ENCODE results near the gene PRKD1.

Gene PRKD1

DNA sequence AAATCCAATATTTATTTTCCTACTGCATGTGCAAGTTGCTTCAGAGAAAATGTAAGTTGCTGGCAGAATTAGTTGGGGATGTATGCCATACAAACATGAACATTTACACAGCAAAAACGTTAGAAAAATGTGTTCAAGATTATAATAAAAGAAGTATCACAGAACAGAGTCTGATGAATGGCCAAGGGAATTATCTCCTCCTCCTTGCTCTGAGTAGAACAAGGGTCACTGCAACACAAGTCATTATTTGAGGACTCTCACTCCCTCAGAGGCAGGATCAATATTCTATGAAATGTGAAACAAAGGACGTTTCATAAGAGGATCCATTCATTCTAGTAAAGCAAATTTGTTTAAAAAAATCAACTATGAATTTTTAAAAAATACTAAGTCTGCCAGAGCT, 177.8 kb downstream of the PRKD1 start:
- no peaks in the 10 kb centered on the region for H4K20me1 ChIP-seq (ENCODE audit: insufficient read depth, low read length, poor library complexity, severe bottlenecking)
- no peak for TF ChIP-seq CTCF (conservative IDR thresholded peaks at IDR 0.05; ENCODE audit: low read length)
- TF ChIP-seq EZH2phosphoT487 (IDR thresholded peaks at IDR 0.05; ENCODE audit: borderline replicate concordance): no peak
- no peak overlapping the region for H3K4me2 ChIP-seq (ENCODE audit: low read depth, low read length, poor library complexity, severe bottlenecking)
- no peaks in the 10 kb centered on the region for H3K4me1 ChIP-seq (ENCODE audit: insufficient read depth, low read length, poor library complexity, severe bottlenecking)
- H3K9me3 ChIP-seq (ENCODE audit: insufficient read depth, low read depth, low read length): no peaks in the 10 kb centered on the region
- no peaks in the 10 kb centered on the region for H3K79me2 ChIP-seq (ENCODE audit: insufficient read depth, low read length)
- H3K9ac ChIP-seq (ENCODE audit: low read depth, low read length, poor library complexity, severe bottlenecking): no peak overlapping the region
- H3F3A ChIP-seq (ENCODE audit: low read depth): no peaks in the 10 kb centered on the region
- no peaks in the 10 kb centered on the region for H3K36me3 ChIP-seq (ENCODE audit: insufficient read depth, low read length)
- H2AFZ ChIP-seq (ENCODE audit: low read length): no peak overlapping the region
- no peaks in the 10 kb centered on the region for H3K9me2 ChIP-seq (replicated peaks; ENCODE audit: low read depth, low read length)
- no peak overlapping the region for H3K4me3 ChIP-seq (ENCODE audit: low read length, poor library complexity, severe bottlenecking)
- no peaks in the 10 kb centered on the region for H3K27me3 ChIP-seq (ENCODE audit: insufficient read depth, low read length, poor library complexity, severe bottlenecking)

GRCh38 chr14:29749327-29749726, 178.3 kb downstream of the PRKD1 start:
- no peak overlapping the region for H3K4me3 ChIP-seq (ENCODE audit: low read length, poor library complexity, severe bottlenecking)
- H3K27me3 ChIP-seq (ENCODE audit: insufficient read depth, low read length, poor library complexity, severe bottlenecking): no peaks in the 10 kb centered on the region
- H3K4me1 ChIP-seq (ENCODE audit: insufficient read depth, low read length, poor library complexity, severe bottlenecking): no peaks in the 10 kb centered on the region
- no peaks in the 10 kb centered on the region for H3K9me2 ChIP-seq (replicated peaks; ENCODE audit: low read depth, low read length)
- TF ChIP-seq CTCF (conservative IDR thresholded peaks at IDR 0.05; ENCODE audit: low read length): no peak
- no peak for TF ChIP-seq EZH2phosphoT487 (IDR thresholded peaks at IDR 0.05; ENCODE audit: borderline replicate concordance)
- H3F3A ChIP-seq (ENCODE audit: low read depth): no peaks in the 10 kb centered on the region
- H3K9me3 ChIP-seq (ENCODE audit: insufficient read depth, low read depth, low read length): no peaks in the 10 kb centered on the region
- no peak overlapping the region for H3K9ac ChIP-seq (ENCODE audit: low read depth, low read length, poor library complexity, severe bottlenecking)
- H3K4me2 ChIP-seq (ENCODE audit: low read depth, low read length, poor library complexity, severe bottlenecking): no peak overlapping the region
- no peak overlapping the region for H2AFZ ChIP-seq (ENCODE audit: low read length)
- no peaks in the 10 kb centered on the region for H3K36me3 ChIP-seq (ENCODE audit: insufficient read depth, low read length)
- H4K20me1 ChIP-seq (ENCODE audit: insufficient read depth, low read length, poor library complexity, severe bottlenecking): no peaks in the 10 kb centered on the region
- H3K79me2 ChIP-seq (ENCODE audit: insufficient read depth, low read length): no peaks in the 10 kb centered on the region

DNA sequence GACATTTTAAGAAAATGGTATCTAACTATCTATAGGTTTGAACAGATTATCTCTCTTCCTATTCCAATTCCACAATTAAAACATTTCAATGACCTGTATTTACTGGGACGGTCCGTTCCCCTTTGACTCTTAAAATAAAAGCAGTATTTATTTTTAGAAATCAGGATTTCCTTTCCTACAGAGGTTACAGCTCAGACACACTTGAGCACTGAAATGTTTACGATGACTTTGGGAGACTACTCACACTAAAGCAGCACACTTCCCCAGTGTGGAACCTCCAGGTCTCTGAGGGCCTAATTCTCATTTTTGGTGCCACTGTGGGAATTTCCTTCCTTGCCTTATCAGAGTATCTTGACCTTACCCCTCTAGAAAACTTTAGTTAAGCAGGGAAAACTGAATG, 181.8 kb downstream of the PRKD1 start:
- Histone ChIP-seq H3K9me3 (ENCODE audit: insufficient read depth, low read depth, low read length) (no peaks in the 10 kb centered on the region), H3K9me2 (replicated peaks; ENCODE audit: low read depth, low read length) (no peaks in the 10 kb centered on the region), H3K27me3 (ENCODE audit: insufficient read depth, low read length, poor library complexity, severe bottlenecking) (no peaks in the 10 kb centered on the region), H4K20me1 (ENCODE audit: insufficient read depth, low read length, poor library complexity, severe bottlenecking) (no peaks in the 10 kb centered on the region), H3K79me2 (ENCODE audit: insufficient read depth, low read length) (no peaks in the 10 kb centered on the region), H3K36me3 (ENCODE audit: insufficient read depth, low read length) (no peaks in the 10 kb centered on the region), H3K4me3 (ENCODE audit: low read length, poor library complexity, severe bottlenecking) (no peak overlapping the region), H2AFZ (ENCODE audit: low read length) (no peak overlapping the region), H3K9ac (ENCODE audit: low read depth, low read length, poor library complexity, severe bottlenecking) (no peak overlapping the region), H3K4me1 (ENCODE audit: insufficient read depth, low read length, poor library complexity, severe bottlenecking) (no peaks in the 10 kb centered on the region), H3K4me2 (ENCODE audit: low read depth, low read length, poor library complexity, severe bottlenecking) (no peak overlapping the region), H3F3A (ENCODE audit: low read depth) (no peaks in the 10 kb centered on the region)
- TF ChIP-seq CTCF (conservative IDR thresholded peaks at IDR 0.05; ENCODE audit: low read length): no peak
